HG03159 (cell line): ENCODE results near the gene SERPINH1.
A peak's percentile ranks its signal among the peaks of the same experiment; 100 is the strongest.

Experiments used
- ATAC-seq: cut with Tn5 transposase; IDR thresholded peaks from one replicate; pipeline ENCODE4 v1.9.1; 2021; ENCODE audit warnings: mild to moderate bottlenecking, moderate library complexity; ENCODE audit not compliant: unreplicated experiment

The SERPINH1 gene

GRCh38 chr11:75562048-75562835 is at the start of gene SERPINH1:
Gene SERPINH1 (plus strand): TSS chr11:75562253. CDS start chr11:75566350, 4,097 bp downstream.
- ATAC-seq = peak; percentile 79

GRCh38 chr11:75513250-75513649 is 48.8 kb upstream of the SERPINH1 start:
- ATAC-seq = no peak

- no peak for ATAC-seq
Observed at GRCh38 chr11:75514596-75514995, 47.5 kb upstream of the SERPINH1 start.

- ATAC-seq = no peak
Observed at GRCh38 chr11:75516140-75516539, 45.9 kb upstream of the SERPINH1 start.

GRCh38 chr11:75516886-75517285 is 45.2 kb upstream of the SERPINH1 start:
- no peak for ATAC-seq

GRCh38 chr11:75518204-75518549 is 43.9 kb upstream of the SERPINH1 start:
- ATAC-seq = no peak

GRCh38 chr11:75518771-75519653 is 43.0 kb upstream of the SERPINH1 start:
- no peak for ATAC-seq

- ATAC-seq = no peak
Observed at GRCh38 chr11:75520688-75521087, 41.4 kb upstream of the SERPINH1 start.

GRCh38 chr11:75522286-75523044 is 39.6 kb upstream of the SERPINH1 start:
- no peak for ATAC-seq

- ATAC-seq = no peak
Observed at GRCh38 chr11:75523189-75523588, 38.9 kb upstream of the SERPINH1 start.

GRCh38 chr11:75523811-75524664 is 38.0 kb upstream of the SERPINH1 start:
- no peak for ATAC-seq

GRCh38 chr11:75524665-75525432 is 37.2 kb upstream of the SERPINH1 start:
- no peak for ATAC-seq

- ATAC-seq = peak; percentile 77
Observed at GRCh38 chr11:75525433-75526191, 36.4 kb upstream of the SERPINH1 start, which contains the start of gene GDPD5. Gene GDPD5 (minus strand): TSS chr11:75525941. CDS start chr11:75477735, 48,206 bp downstream.

- no peak for ATAC-seq
Observed at GRCh38 chr11:75526192-75526541, 35.9 kb upstream of the SERPINH1 start.

- no peak for ATAC-seq
Observed at GRCh38 chr11:75527130-75527529, 34.9 kb upstream of the SERPINH1 start.

GRCh38 chr11:75527938-75528735 is 33.9 kb upstream of the SERPINH1 start:
- no peak for ATAC-seq

- no peak for ATAC-seq
Observed at GRCh38 chr11:75530577-75530976, 31.5 kb upstream of the SERPINH1 start.

- ATAC-seq = no peak
Observed at GRCh38 chr11:75531325-75531724, 30.7 kb upstream of the SERPINH1 start.
